HUES6 (cell line): Measurements from ENCODE around the gene TMEM134.
"Not testable (repeated sequence)": the region's sequence is repeated elsewhere in the genome, so short reads cannot be mapped to it uniquely, and the experiment has no call there.

ENCODE experiments used
- H3K27ac ChIP-seq: 2 replicates; pipeline ENCODE4 v1.7.0; 2013; ENCODE audit warnings: low read depth, mild to moderate bottlenecking, low read length, inconsistent platforms
- H3K27me3 ChIP-seq: 2 replicates; pipeline ENCODE4 v1.6.1; 2013; ENCODE audit warnings: low read length; ENCODE audit not compliant: control insufficient read depth, insufficient read depth
- H3K36me3 ChIP-seq: 2 replicates; pipeline ENCODE4 v1.6.1; 2013; ENCODE audit warnings: low read length; ENCODE audit not compliant: control insufficient read depth, insufficient read depth
- H3K4me1 ChIP-seq: 2 replicates; pipeline ENCODE4 v1.6.1; 2013; ENCODE audit warnings: low read length; ENCODE audit not compliant: control insufficient read depth, insufficient read depth
- H3K4me3 ChIP-seq: 2 replicates; pipeline ENCODE4 v1.5.1; 2013; ENCODE audit warnings: low read depth, low read length
- H3K9ac ChIP-seq: one replicate; pipeline ENCODE4 v1.6.1; 2013; ENCODE audit warnings: mild to moderate bottlenecking, low read length
- H3K9me3 ChIP-seq: 2 replicates; pipeline ENCODE4 v1.6.1; 2013; ENCODE audit warnings: low read depth, low read length; ENCODE audit not compliant: control insufficient read depth, insufficient read depth

TMEM134 gene

DNA sequence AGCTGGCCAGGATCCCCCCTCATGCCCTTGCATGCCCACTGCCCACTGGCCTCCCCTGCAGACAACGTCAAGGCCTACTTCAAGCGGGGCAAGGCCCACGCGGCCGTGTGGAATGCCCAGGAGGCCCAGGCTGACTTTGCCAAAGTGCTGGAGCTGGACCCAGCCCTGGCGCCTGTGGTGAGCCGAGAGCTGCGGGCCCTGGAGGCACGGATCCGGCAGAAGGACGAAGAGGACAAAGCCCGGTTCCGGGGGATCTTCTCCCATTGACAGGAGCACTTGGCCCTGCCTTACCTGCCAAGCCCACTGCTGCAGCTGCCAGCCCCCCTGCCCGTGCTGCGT is 21.6 kb upstream of the TMEM134 start:
- no peaks in the 10 kb centered on the region for H3K9me3 ChIP-seq
- no peaks in the 10 kb centered on the region for H3K27me3 ChIP-seq
- no peaks in the 10 kb centered on the region for H3K4me1 ChIP-seq
- H3K27ac ChIP-seq = no peak overlapping the region
- no peak overlapping the region for H3K4me3 ChIP-seq
- H3K9ac ChIP-seq = no peak overlapping the region
- H3K36me3 ChIP-seq = peaks cover 57% of the 10 kb centered on the region

- H3K9ac ChIP-seq = no peak overlapping the region
- no peaks in the 10 kb centered on the region for H3K27me3 ChIP-seq
- no peaks in the 10 kb centered on the region for H3K9me3 ChIP-seq
- H3K27ac ChIP-seq = no peak overlapping the region
- no peak overlapping the region for H3K4me3 ChIP-seq
- H3K4me1 ChIP-seq = no peaks in the 10 kb centered on the region
- peaks cover 53% of the 10 kb centered on the region for H3K36me3 ChIP-seq
Measured at GRCh38 chr11:67489885-67490726, 21.1 kb upstream of the TMEM134 start.

DNA sequence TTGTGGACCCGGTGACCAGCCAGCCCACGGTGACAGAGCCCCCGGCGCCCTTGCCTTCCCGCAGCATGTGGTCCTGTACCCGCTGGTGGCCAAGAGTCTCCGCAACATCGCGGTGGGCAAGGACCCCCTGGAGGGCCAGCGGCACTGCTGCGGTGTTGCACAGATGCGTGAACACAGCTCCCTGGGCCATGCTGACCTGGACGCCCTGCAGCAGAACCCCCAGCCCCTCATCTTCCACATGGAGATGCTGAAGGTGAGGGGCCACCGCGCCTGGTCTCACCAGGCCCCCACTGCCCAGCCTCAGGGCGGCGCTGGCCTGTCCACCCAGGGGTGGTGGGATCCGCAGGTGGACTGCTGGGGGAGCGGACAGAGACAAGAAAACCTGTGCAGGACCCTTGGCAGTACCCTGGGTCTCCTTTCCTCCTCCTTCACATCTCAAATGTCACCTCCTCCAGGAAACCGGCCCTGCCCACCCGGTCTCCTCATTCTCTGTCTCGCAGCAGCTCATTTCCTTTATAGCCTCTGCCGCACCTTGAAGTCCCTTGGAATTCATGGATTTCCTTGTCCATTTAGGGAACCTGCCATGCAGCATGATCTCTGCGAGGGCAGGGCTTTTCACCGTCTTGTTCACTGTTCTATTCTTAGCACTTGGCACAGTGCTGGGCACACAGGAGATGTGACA is 20.3 kb upstream of the TMEM134 start:
- Histone ChIP-seq H3K36me3 (peaks cover 50% of the 10 kb centered on the region), H3K9ac (no peak overlapping the region), H3K27me3 (no peaks in the 10 kb centered on the region), H3K4me1 (no peaks in the 10 kb centered on the region), H3K9me3 (no peaks in the 10 kb centered on the region), H3K4me3 (no peak overlapping the region), H3K27ac (no peak overlapping the region)

DNA sequence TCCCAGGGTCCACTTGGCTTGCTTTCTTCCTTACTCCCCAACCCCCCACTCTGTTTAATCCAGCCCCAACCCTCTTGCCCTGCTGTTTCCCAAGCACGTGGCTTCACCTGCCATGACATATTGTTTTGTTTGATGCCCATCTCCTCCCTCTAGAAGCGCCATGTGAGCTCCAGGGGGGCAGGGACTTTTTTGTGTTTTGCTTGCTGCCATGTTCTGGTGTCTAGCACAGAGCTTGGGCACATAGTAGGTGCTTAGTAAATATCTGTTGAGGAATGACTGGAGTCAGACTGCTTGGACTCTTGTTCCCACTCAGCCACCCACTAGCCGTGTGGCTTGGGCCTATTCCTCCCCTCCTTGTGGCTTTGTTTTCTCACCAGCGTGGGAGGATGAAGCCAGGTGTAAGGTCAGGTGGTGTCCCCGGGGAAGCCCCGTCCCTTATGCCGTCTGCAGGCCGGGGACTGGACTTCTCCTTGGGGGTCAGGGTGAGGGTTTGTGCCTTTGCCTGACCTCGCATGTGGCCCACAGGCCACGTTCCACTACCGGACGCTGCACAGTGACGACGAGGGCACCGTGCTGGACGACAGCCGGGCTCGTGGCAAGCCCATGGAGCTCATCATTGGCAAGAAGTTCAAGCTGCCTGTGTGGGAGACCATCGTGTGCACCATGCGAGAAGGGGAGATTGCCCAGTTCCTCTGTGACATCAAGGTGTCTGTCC is 17.6 kb upstream of the TMEM134 start:
- Histone ChIP-seq H3K9ac (no peak overlapping the region), H3K36me3 (peaks cover 29% of the 10 kb centered on the region), H3K4me1 (no peaks in the 10 kb centered on the region; the same call in 1 of the 2 replicates), H3K9me3 (no peaks in the 10 kb centered on the region), H3K4me3 (no peak overlapping the region), H3K27me3 (no peaks in the 10 kb centered on the region; the same call in 1 of the 2 replicates), H3K27ac (no peak overlapping the region)

GRCh38 chr11:67485873-67486361 is 16.9 kb upstream of the TMEM134 start:
- H3K9ac ChIP-seq, H3K27ac ChIP-seq, H3K27me3 ChIP-seq, H3K4me3 ChIP-seq, H3K4me1 ChIP-seq, H3K9me3 ChIP-seq: not testable (repeated sequence)
- H3K36me3 ChIP-seq = peaks cover 21% of the 10 kb centered on the region

DNA sequence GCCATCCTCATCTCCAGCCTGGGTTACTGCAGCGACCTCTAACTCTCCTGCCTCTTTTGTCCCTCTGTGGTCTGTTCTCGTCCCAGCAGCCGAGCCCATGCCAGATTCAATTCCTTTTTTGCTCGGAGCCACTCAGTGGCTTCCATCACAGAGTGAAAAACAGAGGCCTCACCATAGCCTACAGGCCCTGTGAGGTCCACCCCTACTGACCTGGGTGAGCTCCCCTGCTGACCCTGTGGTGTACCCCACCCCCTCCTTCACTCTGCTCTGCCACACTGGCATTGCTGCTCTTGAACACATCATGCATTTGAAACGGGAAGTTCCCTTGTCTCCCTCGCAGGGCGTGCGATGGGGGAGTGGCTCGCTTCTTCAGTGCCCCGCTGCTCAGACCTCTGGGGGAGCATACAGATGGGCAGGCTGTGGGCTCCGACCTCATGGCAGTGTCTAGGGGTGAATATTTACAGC is 15.8 kb upstream of the TMEM134 start:
- H3K9me3 ChIP-seq = no peaks in the 10 kb centered on the region
- no peaks in the 10 kb centered on the region; the same call in 1 of the 2 replicates for H3K4me1 ChIP-seq
- no peak overlapping the region for H3K4me3 ChIP-seq
- H3K27ac ChIP-seq = no peak overlapping the region
- no peaks in the 10 kb centered on the region; the same call in 1 of the 2 replicates for H3K27me3 ChIP-seq
- peaks cover 11% of the 10 kb centered on the region for H3K36me3 ChIP-seq
- no peak overlapping the region for H3K9ac ChIP-seq

DNA sequence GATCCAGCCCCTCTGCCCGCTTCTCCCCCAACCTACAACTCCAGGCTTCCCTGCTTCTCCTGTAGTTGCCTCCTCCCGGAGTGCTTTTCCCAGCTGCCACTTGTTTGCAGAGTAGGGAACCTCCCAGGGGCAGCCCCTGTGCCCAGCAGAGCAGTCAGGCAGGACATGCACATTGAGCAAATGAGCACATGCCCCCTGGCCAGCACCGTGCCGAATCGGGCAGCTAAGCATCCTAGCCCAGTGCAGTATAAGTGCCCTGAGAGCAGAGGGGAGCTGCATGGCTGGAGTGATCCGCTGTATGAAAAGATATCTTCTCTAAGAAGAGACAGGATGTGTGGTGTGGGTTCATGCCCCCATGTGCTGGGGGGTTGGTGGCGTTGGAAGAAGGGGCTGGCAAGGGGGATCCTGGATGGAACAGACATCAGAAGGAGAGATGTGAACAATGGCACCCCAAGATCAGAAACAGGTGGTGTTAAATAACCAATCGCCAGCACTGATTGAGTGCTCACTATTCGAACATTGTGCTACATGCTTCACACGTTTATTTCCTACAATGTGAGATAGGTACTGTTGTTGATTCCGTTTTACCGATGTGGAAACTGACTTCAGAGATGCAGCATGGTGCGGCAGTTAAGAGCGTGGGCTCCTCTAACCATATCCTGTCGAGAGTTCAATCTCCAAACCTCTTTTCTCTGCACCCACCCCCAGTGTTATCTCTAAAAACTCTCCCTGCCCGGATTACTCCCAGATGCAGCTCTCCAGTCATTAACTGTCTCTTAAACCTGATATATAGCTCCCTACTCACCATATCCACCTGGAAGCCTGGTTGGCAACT is 15.0 kb upstream of the TMEM134 start:
- H3K27ac ChIP-seq = no peak overlapping the region
- H3K27me3 ChIP-seq = no peaks in the 10 kb centered on the region; the same call in 1 of the 2 replicates
- no peak overlapping the region for H3K9ac ChIP-seq
- no peaks in the 10 kb centered on the region; the same call in 1 of the 2 replicates for H3K4me1 ChIP-seq
- H3K4me3 ChIP-seq = peak overlapping the region; percentile 53
- H3K9me3 ChIP-seq = no peaks in the 10 kb centered on the region
- peaks cover 4% of the 10 kb centered on the region; the same call in 1 of the 2 replicates for H3K36me3 ChIP-seq

DNA sequence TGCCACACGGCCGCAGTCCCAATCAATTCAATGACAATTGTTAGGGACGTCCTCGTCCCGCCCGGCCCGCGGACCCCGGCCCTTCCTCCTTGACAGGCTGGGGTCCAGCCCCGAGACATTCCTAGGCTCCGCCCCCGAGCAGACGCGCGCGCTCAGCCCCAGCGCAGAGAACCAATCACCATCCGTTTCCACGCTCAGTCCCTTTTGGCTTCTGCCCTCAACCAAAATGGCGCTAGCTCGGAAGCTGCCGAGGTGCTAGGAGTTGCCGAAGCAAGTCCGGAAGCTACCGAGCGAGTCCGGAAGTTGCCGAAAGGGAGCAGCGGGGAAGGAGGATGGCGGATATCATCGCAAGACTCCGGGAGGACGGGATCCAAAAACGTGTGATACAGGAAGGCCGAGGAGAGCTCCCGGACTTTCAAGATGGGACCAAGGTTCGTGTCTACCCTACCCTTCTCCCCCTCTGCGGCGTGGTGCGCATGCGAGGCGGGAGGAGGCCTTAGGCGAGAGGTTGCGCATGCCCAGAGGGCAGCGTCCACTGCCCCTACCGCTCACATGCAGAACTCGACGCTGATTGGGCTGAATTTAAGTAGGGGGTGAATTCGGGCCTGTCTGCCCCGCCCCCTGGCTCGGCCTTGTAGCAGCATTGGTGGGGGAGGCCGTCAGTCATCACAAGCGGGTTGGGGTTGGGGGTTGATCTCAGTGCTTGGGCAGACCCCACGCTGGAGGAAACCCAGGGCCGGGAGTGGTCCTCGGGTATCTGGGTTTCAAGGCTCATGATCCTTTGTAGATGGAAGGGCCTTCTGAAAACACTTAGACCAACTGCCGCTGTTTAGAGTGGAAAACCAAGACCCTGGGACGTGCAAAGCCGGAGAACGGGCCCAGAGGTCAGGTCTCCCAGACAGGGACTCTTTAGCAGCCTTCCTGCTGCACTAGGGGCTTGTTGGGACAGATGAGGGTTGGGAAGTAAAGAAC is 14.1 kb upstream of the TMEM134 start, which contains the start of gene AIP:
AIP (plus strand) TSS at position 200 of the 972 bp plus-strand sequence; CDS start at position 333, 133 bp downstream.
- H3K9me3 ChIP-seq = no peaks in the 10 kb centered on the region
- H3K36me3 ChIP-seq = 0 out of 2 replicates have a peak, but pooled peaks cover 3% of the 10 kb centered on the region
- no peaks in the 10 kb centered on the region; the same call in 1 of the 2 replicates for H3K4me1 ChIP-seq
- peak within 1 kb of the TSS; percentile 53 for H3K4me3 ChIP-seq
- H3K27ac ChIP-seq = no peak within 1 kb of the TSS; the same call in 1 of the 2 replicates
- H3K9ac ChIP-seq = peak within 1 kb of the TSS; percentile 48
- H3K27me3 ChIP-seq = no peaks in the 10 kb centered on the region; the same call in 1 of the 2 replicates

- Histone ChIP-seq H3K27me3 (no peaks in the 10 kb centered on the region; the same call in 1 of the 2 replicates), H3K9ac (no peak overlapping the region)
Measured at GRCh38 chr11:67482275-67482826, 13.3 kb upstream of the TMEM134 start.

More at GRCh38 chr11:67482275-67482826, 13.3 kb upstream of the TMEM134 start:
- Histone ChIP-seq H3K4me3 (peak overlapping the region; percentile 53), H3K27ac (no peak overlapping the region), H3K9me3 (no peaks in the 10 kb centered on the region), H3K36me3 (no peaks in the 10 kb centered on the region), H3K4me1 (no peaks in the 10 kb centered on the region; the same call in 1 of the 2 replicates)
